Measurements from ENCODE around the gene DACH1.
"Not testable (repeated sequence)": the region's sequence is repeated elsewhere in the genome, so short reads cannot be mapped to it uniquely, and the experiment has no call there.

The DACH1 gene

GRCh38 chr13:71867131-71867814 is at the start of gene DACH1:
Gene DACH1, minus strand, starts transcription at chr13:71867204.
- peak; percentile 82 for DNase-seq

GRCh38 chr13:71913717-71914116 is 46.7 kb upstream of the DACH1 start:
- no peak for DNase-seq

GRCh38 chr13:71912524-71912923 is 45.5 kb upstream of the DACH1 start:
- DNase-seq, result no peak

- peak; percentile 96 for DNase-seq
Measured at GRCh38 chr13:71906448-71906847, 39.4 kb upstream of the DACH1 start.

- no peak for DNase-seq
Measured at GRCh38 chr13:71902676-71903075, 35.7 kb upstream of the DACH1 start.

- DNase-seq, result not testable (repeated sequence)
Measured at GRCh38 chr13:71893506-71893905, 26.5 kb upstream of the DACH1 start.

GRCh38 chr13:71886880-71887279 is 19.9 kb upstream of the DACH1 start:
- DNase-seq, result no peak

DNA sequence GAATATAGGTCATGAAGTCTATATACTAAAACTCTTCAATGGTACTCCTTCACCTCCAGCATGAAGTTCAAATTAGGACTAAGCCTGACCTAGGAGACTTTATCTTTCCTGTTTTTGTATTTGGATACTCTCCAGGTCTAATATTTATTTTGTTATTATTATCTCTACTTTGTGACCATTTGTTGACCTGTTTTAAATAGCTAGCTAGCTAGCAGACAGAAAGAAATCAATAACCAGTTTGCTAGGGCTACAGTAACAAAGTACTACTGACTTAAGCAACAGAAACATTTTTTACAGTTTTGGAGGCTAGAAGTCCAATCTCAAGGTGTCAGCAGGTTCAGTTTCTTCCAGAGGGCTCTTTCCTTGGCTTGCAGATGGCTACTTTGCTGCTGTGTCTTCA is 15.1 kb upstream of the DACH1 start:
- no peak for DNase-seq

- no peak for DNase-seq
Measured at GRCh38 chr13:71880753-71881541, 13.9 kb upstream of the DACH1 start.

- DNase-seq, result no peak
Measured at GRCh38 chr13:71879808-71880344, 12.9 kb upstream of the DACH1 start.

GRCh38 chr13:71879129-71879535 is 12.1 kb upstream of the DACH1 start:
- peak; percentile 86 for DNase-seq

- no peak for DNase-seq
Measured at GRCh38 chr13:71877256-71877653, 10.3 kb upstream of the DACH1 start.

- no peak for DNase-seq
Measured at GRCh38 chr13:71876648-71877255, 9.7 kb upstream of the DACH1 start.

DNA sequence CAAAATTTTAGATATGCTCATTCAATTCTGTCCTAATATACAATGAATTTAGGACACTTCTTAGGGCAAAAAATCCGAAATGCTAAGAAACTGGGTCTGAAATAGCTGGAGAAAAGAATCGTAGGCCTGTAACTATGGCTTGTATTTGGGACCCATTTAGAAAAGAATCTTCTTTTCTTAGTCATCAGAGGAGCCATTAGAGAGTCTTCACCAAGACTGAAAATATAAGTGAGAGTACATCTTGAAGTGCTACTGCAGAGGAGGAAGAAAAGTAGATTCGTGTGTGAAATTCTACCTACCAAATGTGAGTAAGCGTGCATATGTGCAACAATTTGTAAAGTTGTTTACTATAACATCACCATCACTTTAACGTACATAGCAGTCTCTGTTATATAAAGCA is 8.8 kb upstream of the DACH1 start:
- DNase-seq, result no peak

DNA sequence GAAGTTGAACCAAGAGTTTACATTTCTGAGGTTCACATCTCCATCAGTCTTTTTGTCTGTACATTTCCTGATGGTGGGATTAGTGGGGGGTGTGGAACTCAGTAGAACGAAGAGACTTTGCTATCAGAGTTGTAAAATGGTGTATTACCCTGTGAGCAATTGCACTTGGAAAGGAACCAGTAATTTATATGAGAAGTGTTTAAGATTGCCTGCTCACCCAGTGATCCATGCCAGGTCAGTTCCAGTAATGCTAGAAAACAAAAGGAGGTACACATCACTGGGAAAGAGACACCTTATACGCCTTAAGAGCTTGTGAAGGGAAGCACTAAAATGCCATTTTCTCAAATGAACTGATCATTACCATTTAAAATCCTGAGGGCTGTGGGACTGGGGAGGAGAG is 7.5 kb upstream of the DACH1 start:
- no peak for DNase-seq

DNA sequence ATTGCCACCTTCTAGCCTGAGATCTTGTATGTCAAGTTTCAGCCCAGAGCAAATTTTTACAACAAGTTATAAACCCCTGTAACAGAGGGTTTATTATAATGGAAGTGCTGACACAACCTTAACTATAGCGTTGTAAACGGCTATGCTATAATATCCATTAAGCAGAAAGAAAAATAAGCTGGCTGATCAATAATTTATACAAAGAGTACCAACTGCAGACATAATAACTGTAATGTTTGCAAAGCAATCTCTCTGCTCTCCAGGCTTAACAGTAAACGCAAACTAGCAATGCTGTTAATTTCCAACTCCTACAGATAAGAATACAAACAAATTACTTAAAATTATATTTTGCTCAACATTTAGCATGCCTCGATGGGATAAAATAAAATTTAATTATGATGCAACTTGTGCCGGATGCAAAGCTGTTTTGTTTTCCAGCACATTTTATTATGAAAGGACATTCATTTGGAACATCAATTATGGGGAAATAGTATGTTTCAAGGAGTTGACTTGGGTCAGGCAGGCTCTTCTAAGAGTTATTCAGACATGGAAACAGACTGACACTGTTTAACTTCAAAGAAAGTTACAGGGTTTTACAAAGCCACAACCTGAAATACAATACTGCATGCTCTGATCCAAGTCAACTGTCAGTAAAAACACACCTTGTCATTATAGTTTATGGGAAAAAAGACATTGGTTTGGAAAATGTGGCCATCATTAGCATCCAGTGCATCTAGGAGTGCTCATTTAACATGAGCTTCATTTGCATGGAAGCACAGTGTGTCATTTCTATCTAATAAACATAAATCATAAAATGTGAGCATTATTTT is 6.6 kb upstream of the DACH1 start:
- no peak for DNase-seq

- no peak for DNase-seq
Measured at GRCh38 chr13:71871844-71872243, 4.8 kb upstream of the DACH1 start.

- no peak for DNase-seq
Measured at GRCh38 chr13:71871176-71871754, 4.3 kb upstream of the DACH1 start.

GRCh38 chr13:71870100-71870499 is 3.1 kb upstream of the DACH1 start:
- no peak for DNase-seq

- no peak for DNase-seq
Measured at GRCh38 chr13:71869274-71869673, 2.3 kb upstream of the DACH1 start.

DNA sequence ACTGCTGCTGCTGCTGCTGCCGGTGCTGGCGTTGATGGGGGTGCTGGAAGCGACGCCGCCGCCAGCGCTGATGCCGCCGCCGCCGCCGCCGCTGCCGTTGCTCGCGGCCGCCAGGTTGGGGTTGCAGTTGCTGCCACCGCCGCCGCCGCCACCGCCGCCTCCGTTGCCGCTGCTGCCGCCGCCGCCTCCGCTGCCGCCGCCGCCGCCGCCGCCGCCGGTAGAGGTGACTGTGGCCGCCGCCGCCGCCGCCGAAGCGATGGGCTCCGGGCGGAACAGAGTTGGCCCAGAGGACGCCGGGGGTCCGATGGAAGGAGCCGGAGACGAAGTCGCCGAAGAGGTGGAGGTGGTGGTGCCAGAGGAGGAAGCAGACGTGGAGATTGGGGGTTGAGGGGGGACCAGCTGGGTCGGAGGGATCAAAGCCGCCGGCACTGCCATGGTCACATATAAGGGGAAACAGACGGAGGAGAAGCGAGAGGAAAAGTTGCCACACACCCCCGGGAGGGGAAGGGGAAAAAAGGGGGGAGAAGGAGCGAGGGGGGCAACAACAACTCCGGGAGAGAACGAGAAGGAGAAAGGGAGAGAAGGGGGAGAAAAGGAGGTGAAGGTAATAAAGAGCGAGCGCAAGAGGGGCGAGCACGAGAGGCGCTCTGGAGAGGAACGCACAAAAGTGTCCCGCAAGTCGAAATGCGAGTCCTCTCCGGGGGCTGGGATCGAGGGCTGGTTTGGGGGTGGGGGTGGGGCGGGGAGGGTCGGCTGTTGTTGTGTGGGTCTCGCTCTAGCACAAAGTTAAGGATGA is 471 bp downstream of the DACH1 start:
- DNase-seq, result no peak

GRCh38 chr13:71865874-71866334 is 1.1 kb downstream of the DACH1 start:
- no peak for DNase-seq
